ENCODE measurements around the gene RASAL3.

RASAL3 gene

DNA sequence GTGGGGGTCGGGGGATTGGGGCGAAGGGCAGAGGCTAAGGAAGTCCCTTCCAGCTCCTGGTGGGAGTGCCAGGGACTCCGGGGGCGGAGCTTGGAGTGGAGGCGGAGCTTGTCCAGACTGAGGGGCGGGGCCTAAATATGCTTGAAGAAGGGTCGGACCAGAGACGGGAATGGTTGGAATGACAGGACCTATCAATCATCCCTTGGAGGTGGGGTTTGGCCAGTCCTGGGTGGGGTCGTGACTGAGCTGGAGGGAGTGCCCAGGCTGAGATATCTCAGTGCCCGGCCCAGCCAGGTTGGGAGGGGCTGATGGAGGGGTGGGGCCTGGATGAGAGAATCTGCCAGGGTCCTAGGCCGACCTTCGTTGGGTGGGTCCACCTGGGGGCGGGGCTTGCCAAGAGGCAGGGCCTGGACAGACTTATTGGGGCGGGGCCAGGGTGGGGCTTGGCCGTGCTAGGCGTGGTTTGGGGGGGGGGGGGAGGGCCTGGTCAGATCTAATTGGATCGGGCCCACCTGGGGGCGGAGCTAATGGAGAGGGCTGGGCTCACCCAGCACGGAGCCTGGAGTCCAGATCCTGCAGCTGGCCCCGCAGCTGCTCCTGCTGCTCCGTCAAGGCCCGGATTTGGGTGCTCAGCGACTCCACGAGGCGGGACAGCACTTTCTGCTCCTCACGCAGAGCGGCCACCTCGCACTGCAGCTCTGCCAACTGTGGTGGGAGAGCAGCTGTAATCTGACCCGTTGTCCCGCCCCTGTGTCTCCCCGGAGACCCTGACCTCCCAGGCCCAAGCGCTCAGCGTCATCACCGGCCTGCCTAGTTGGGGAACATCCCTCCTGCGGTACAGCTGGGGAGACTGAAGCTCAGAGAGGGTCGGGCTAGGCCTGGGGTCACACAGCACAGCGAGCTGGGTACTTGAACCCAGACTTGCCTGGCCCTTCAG, 12.0 kb downstream of the RASAL3 start:
- Histone ChIP-seq H3K27me3 (ENCODE audit: insufficient read depth, low read length, poor library complexity, severe bottlenecking) (no peaks in the 10 kb centered on the region), H3K9me2 (replicated peaks; ENCODE audit: low read depth, low read length) (no peaks in the 10 kb centered on the region), H3K4me1 (ENCODE audit: insufficient read depth, low read length, poor library complexity, severe bottlenecking) (no peaks in the 10 kb centered on the region), H3K4me3 (ENCODE audit: low read length, poor library complexity, severe bottlenecking) (no peak overlapping the region), H3F3A (ENCODE audit: low read depth) (peaks cover 14% of the 10 kb centered on the region; the same call in 1 of the 2 replicates), H3K4me2 (ENCODE audit: low read depth, low read length, poor library complexity, severe bottlenecking) (no peak overlapping the region), H3K79me2 (ENCODE audit: insufficient read depth, low read length) (no peaks in the 10 kb centered on the region), H3K9ac (ENCODE audit: low read depth, low read length, poor library complexity, severe bottlenecking) (no peak overlapping the region), H2AFZ (ENCODE audit: low read length) (no peak overlapping the region), H4K20me1 (ENCODE audit: insufficient read depth, low read length, poor library complexity, severe bottlenecking) (no peaks in the 10 kb centered on the region), H3K9me3 (ENCODE audit: insufficient read depth, low read depth, low read length) (no peaks in the 10 kb centered on the region), H3K36me3 (ENCODE audit: insufficient read depth, low read length) (peaks cover 10% of the 10 kb centered on the region; the same call in 1 of the 2 replicates)
- TF ChIP-seq, protein P1, sequence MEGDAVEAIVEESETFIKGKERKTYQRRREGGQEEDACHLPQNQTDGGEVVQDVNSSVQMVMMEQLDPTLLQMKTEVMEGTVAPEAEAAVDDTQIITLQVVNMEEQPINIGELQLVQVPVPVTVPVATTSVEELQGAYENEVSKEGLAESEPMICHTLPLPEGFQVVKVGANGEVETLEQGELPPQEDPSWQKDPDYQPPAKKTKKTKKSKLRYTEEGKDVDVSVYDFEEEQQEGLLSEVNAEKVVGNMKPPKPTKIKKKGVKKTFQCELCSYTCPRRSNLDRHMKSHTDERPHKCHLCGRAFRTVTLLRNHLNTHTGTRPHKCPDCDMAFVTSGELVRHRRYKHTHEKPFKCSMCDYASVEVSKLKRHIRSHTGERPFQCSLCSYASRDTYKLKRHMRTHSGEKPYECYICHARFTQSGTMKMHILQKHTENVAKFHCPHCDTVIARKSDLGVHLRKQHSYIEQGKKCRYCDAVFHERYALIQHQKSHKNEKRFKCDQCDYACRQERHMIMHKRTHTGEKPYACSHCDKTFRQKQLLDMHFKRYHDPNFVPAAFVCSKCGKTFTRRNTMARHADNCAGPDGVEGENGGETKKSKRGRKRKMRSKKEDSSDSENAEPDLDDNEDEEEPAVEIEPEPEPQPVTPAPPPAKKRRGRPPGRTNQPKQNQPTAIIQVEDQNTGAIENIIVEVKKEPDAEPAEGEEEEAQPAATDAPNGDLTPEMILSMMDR (conservative IDR thresholded peaks at IDR 0.05; ENCODE audit: low read length): no peak
- TF ChIP-seq EZH2phosphoT487 (IDR thresholded peaks at IDR 0.05; ENCODE audit: borderline replicate concordance): no peak

DNA sequence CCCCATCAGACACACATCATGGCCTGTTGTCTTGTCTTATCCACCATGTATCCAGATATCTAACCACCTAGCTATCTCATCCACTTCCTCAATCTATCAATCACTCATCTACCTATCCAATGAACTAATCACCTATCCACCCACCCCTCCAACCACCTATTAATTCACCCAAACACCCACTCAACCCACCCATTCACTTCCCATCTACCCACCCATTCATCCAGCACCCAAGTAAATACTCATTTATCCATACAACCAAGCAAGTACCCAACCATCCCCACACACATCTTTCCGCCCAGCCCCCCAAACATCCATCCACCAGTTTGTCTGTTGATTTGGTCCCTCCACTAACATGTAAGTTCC, 13.8 kb downstream of the RASAL3 start:
- Histone ChIP-seq H4K20me1 (ENCODE audit: insufficient read depth, low read length, poor library complexity, severe bottlenecking) (no peaks in the 10 kb centered on the region), H3K36me3 (ENCODE audit: insufficient read depth, low read length) (no peaks in the 10 kb centered on the region; the same call in 1 of the 2 replicates), H3F3A (ENCODE audit: low read depth) (peaks cover 14% of the 10 kb centered on the region; the same call in 1 of the 2 replicates), H3K4me2 (ENCODE audit: low read depth, low read length, poor library complexity, severe bottlenecking) (no peak overlapping the region), H3K9me2 (replicated peaks; ENCODE audit: low read depth, low read length) (no peaks in the 10 kb centered on the region), H3K4me3 (ENCODE audit: low read length, poor library complexity, severe bottlenecking) (no peak overlapping the region), H3K9ac (ENCODE audit: low read depth, low read length, poor library complexity, severe bottlenecking) (no peak overlapping the region), H3K27me3 (ENCODE audit: insufficient read depth, low read length, poor library complexity, severe bottlenecking) (no peaks in the 10 kb centered on the region), H2AFZ (ENCODE audit: low read length) (no peak overlapping the region), H3K79me2 (ENCODE audit: insufficient read depth, low read length) (no peaks in the 10 kb centered on the region), H3K4me1 (ENCODE audit: insufficient read depth, low read length, poor library complexity, severe bottlenecking) (no peaks in the 10 kb centered on the region), H3K9me3 (ENCODE audit: insufficient read depth, low read depth, low read length) (no peaks in the 10 kb centered on the region)
- no peak for TF ChIP-seq EZH2phosphoT487 (IDR thresholded peaks at IDR 0.05; ENCODE audit: borderline replicate concordance)
- TF ChIP-seq, protein P1 (conservative IDR thresholded peaks at IDR 0.05; ENCODE audit: low read length): no peak

DNA sequence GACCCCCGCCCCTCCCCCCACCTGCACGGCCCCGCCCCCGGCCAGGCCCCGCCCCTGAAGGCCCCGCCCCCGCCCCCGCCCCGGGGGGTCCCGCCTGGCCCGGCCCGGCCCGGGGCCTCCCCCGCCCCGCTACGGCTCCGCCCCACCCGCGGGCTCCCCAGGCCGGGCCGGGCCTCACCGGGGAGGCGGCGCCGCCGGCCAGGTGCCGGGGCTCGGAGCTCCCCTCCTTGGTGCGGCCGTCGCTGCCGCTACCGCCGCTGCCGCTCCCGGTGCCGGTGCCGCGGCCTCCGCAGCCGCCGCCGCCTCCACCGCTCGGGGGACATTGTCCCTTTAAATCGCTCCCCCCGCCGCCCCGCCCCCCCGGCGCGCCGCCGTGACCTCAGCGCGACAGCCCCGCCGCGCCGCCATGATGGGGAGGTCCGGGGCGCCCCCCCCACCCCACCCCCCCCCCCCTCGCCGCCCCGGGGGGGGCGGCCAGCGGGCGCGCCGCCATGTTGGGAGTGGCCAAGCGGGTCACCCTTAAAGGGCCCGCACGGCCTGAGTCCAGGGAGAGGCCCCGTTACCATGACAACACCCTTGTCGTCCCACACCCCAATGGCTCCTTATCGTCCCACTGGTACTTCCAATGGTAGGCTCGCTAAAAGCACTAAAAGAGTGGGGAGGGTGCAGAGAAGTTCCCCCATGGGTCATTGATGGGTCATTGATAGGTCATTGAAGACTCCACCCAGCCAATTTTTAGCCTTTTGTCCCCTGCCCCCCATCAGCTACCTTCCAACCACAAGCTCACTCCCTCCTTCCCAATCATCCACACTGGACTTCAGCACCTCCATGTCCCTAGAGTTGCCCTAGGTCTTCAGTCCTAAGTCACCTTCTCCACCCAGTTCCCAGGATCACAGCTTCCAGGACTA, 14.5 kb downstream of the RASAL3 start, which contains the start of gene WIZ:
Gene WIZ, minus strand, starts transcription at position 337 of the 908 bp plus-strand sequence. CDS start 1,649 bp downstream, outside the sequence.
- no peaks in the 10 kb centered on the region for H3K27me3 ChIP-seq (ENCODE audit: insufficient read depth, low read length, poor library complexity, severe bottlenecking)
- H3K4me2 ChIP-seq (ENCODE audit: low read depth, low read length, poor library complexity, severe bottlenecking): no peak within 1 kb of the TSS
- no peaks in the 10 kb centered on the region for H3K9me3 ChIP-seq (ENCODE audit: insufficient read depth, low read depth, low read length)
- H3K4me3 ChIP-seq (ENCODE audit: low read length, poor library complexity, severe bottlenecking): no peak within 1 kb of the TSS
- H4K20me1 ChIP-seq (ENCODE audit: insufficient read depth, low read length, poor library complexity, severe bottlenecking): no peaks in the 10 kb centered on the region
- no peaks in the 10 kb centered on the region; the same call in 1 of the 2 replicates for H3K36me3 ChIP-seq (ENCODE audit: insufficient read depth, low read length)
- no peaks in the 10 kb centered on the region for H3K4me1 ChIP-seq (ENCODE audit: insufficient read depth, low read length, poor library complexity, severe bottlenecking)
- no peak within 1 kb of the TSS for H2AFZ ChIP-seq (ENCODE audit: low read length)
- no peaks in the 10 kb centered on the region for H3K9me2 ChIP-seq (replicated peaks; ENCODE audit: low read depth, low read length)
- no peaks in the 10 kb centered on the region for H3K79me2 ChIP-seq (ENCODE audit: insufficient read depth, low read length)
- H3F3A ChIP-seq (ENCODE audit: low read depth): peaks cover 14% of the 10 kb centered on the region; the same call in 1 of the 2 replicates
- no peak for TF ChIP-seq EZH2phosphoT487 (IDR thresholded peaks at IDR 0.05; ENCODE audit: borderline replicate concordance)
- TF ChIP-seq, protein P1 (conservative IDR thresholded peaks at IDR 0.05; ENCODE audit: low read length): no peak
- H3K9ac ChIP-seq (ENCODE audit: low read depth, low read length, poor library complexity, severe bottlenecking): no peak within 1 kb of the TSS
